Thoracic aorta (tissue), 2 donors: Measurements from ENCODE around the gene CAPN12. TPM values are rescaled to one million over a fixed set of nuclear protein-coding genes. Genes with fewer than 3 reads are reported as not detected.

Experiments
- ATAC-seq: fragments of 150-250 bp; one replicate; pipeline ENCODE4 v1.8.0; 2017; ENCODE audit warnings: low read depth; ENCODE audit not compliant: insufficient number of reproducible peaks, low FRiP score
- DNase-seq: peaks from one replicate; pipeline ENCODE4 v3.0.0-alpha.2; 2020; ENCODE audit warnings: low spot score
- H3K27ac ChIP-seq, 2 donors: fragments of 200-600 bp; sonication (generic); 1 replicate in 1 of 2; 2 replicates in 1 of 2; pipeline ENCODE4 v1.5.1; 2016; ENCODE audit warnings: mild to moderate bottlenecking in 2 of 2, moderate library complexity in 2 of 2
- H3K27me3 ChIP-seq: fragments of 200-600 bp; sonication (generic); replicated peaks from 2 replicates; pipeline ENCODE4 v1.6.0; 2016; ENCODE audit warnings: mild to moderate bottlenecking; ENCODE audit not compliant: insufficient read depth
- H3K36me3 ChIP-seq: fragments of 200-600 bp; sonication (generic); one replicate; pipeline ENCODE4 v1.5.1; 2016
- H3K4me1 ChIP-seq, 2 donors: fragments of 200-600 bp; sonication (generic); 1 replicate in 1 of 2; 2 replicates in 1 of 2; pipeline versions ENCODE4 v1.5.1 to v1.6.0; 2016; ENCODE audit warnings: low read depth in 2 of 2, mild to moderate bottlenecking in 1 of 2; ENCODE audit not compliant: control insufficient read depth in 1 of 2
- H3K4me3 ChIP-seq: fragments of 200-600 bp; sonication (generic); 2 replicates; pipeline ENCODE4 v1.5.1; 2016; ENCODE audit warnings: mild to moderate bottlenecking
- H3K9me3 ChIP-seq: fragments of 200-600 bp; sonication (generic); 2 replicates; pipeline ENCODE4 v1.5.1; 2016
- CTCF ChIP-seq: fragments of 200-600 bp; sonication (generic); IDR thresholded peaks from one replicate; pipeline ENCODE4 v1.5.1; 2019; ENCODE audit warnings: antibody characterized with exemption
- total RNA-seq, 2 donors: library from RNA; depleted of rRNA; stranded (reverse); fragments of >200 nt; gene quantifications; one replicate each; pipeline versions ENCODE4 v1.1.0 to v1.2.3, GENCODE V29; 2016

CAPN12 gene
- total RNA-seq, 2 donors from 2014 or later, result 0.81 to 2.1 TPM

GRCh38 chr19:38728752-38729541 lies 15.3 kb downstream of the CAPN12 start:
- DNase-seq, result no peak
- Histone ChIP-seq H3K4me3 (no peak overlapping the region), H3K4me1 (peaks cover 3 to 21% of the 10 kb centered on the region in 2 donors), H3K27me3 (no peaks in the 10 kb centered on the region), H3K27ac (peak overlapping the region in 1 of 2 donors; percentile 45), H3K9me3 (no peaks in the 10 kb centered on the region), H3K36me3 (peaks cover 60% of the 10 kb centered on the region)
- ATAC-seq, result no peak
- no peak for TF ChIP-seq CTCF

GRCh38 chr19:38727868-38728660 lies 16.2 kb downstream of the CAPN12 start:
- peaks cover 69% of the 10 kb centered on the region for H3K36me3 ChIP-seq
- no peaks in the 10 kb centered on the region for H3K9me3 ChIP-seq
- ATAC-seq, result no peak
- H3K27ac ChIP-seq, result peak overlapping the region; percentile 9 to 45
- no peaks in the 10 kb centered on the region for H3K27me3 ChIP-seq
- H3K4me3 ChIP-seq, result no peak overlapping the region
- DNase-seq, result no peak
- no peak for TF ChIP-seq CTCF
- peaks cover 3 to 14% of the 10 kb centered on the region in 2 donors for H3K4me1 ChIP-seq

- Histone ChIP-seq H3K36me3 (peaks cover 75% of the 10 kb centered on the region), H3K9me3 (no peaks in the 10 kb centered on the region), H3K4me3 (no peak overlapping the region), H3K27ac (peak overlapping the region; percentile 9 to 42), H3K4me1 (peaks cover under 1 to 16% of the 10 kb centered on the region in 2 donors), H3K27me3 (no peaks in the 10 kb centered on the region)
- no peak for TF ChIP-seq CTCF
- DNase-seq (no peak), ATAC-seq (no peak)
Observed at GRCh38 chr19:38727306-38727867, 16.9 kb downstream of the CAPN12 start.

GRCh38 chr19:38726761-38727301 lies 17.4 kb downstream of the CAPN12 start:
- no peak for DNase-seq
- no peak for ATAC-seq

More at GRCh38 chr19:38726761-38727301, 17.4 kb downstream of the CAPN12 start:
- Histone ChIP-seq H3K4me1 (peaks cover 5 to 21% of the 10 kb centered on the region in 2 donors), H3K4me3 (no peak overlapping the region), H3K27ac (peak overlapping the region in 1 of 2 donors; percentile 8), H3K36me3 (peaks cover 81% of the 10 kb centered on the region), H3K9me3 (no peaks in the 10 kb centered on the region), H3K27me3 (no peaks in the 10 kb centered on the region)
- TF ChIP-seq CTCF, result no peak
